NCI-H2227 treated with DMSO at 0.1 percent for 48 hours (cell line): ENCODE data around the gene TMEM35B.
"Not testable (repeated sequence)": the region's sequence is repeated elsewhere in the genome, so short reads cannot be mapped to it uniquely, and the experiment has no call there.

ENCODE experiments used
- DNase-seq: peaks from one replicate; lab custom pipeline; 2025; lab: John Stamatoyannopoulos, UW

TMEM35B gene

GRCh38 chr1:34984793-34985608 lies at the start of gene TMEM35B:
Gene TMEM35B, minus strand, starts transcription at chr1:34985347. Its CDS starts 42 bp downstream, at chr1:34985305.
- peak; percentile 51 for DNase-seq

- no peak for DNase-seq
These were observed 48.2 kb upstream of the TMEM35B start for GRCh38 chr1:35033346-35033745.

GRCh38 chr1:35032384-35032739 lies 47.2 kb upstream of the TMEM35B start:
- no peak for DNase-seq

- DNase-seq, result peak; percentile 51
These were observed 45.8 kb upstream of the TMEM35B start for GRCh38 chr1:35030756-35031446.

GRCh38 chr1:35030338-35030737 lies 45.2 kb upstream of the TMEM35B start:
- no peak for DNase-seq

GRCh38 chr1:35029761-35030160 lies 44.6 kb upstream of the TMEM35B start:
- DNase-seq, result no peak

- no peak for DNase-seq
These were observed 31.3 kb upstream of the TMEM35B start for GRCh38 chr1:35016406-35016805.

- DNase-seq, result no peak
These were observed 29.3 kb upstream of the TMEM35B start for GRCh38 chr1:35014486-35014885.

- no peak for DNase-seq
These were observed 20.6 kb upstream of the TMEM35B start for GRCh38 chr1:35005711-35006110.

GRCh38 chr1:35001743-35002142 lies 16.6 kb upstream of the TMEM35B start:
- DNase-seq, result no peak

- no peak for DNase-seq
These were observed 9.7 kb upstream of the TMEM35B start for GRCh38 chr1:34994878-34995277.

- DNase-seq, result no peak
These were observed 3.4 kb upstream of the TMEM35B start for GRCh38 chr1:34988581-34988980.

GRCh38 chr1:34988147-34988546 lies 3.0 kb upstream of the TMEM35B start:
- DNase-seq, result no peak

- no peak for DNase-seq
These were observed 1.9 kb upstream of the TMEM35B start for GRCh38 chr1:34987018-34987417.

- not testable (repeated sequence) for DNase-seq
These were observed 410 bp upstream of the TMEM35B start for GRCh38 chr1:34985609-34985904.

GRCh38 chr1:34984435-34984792 lies 733 bp downstream of the TMEM35B start:
- DNase-seq, result peak; percentile 18

GRCh38 chr1:34983700-34984355 lies 1.3 kb downstream of the TMEM35B start:
- no peak for DNase-seq

GRCh38 chr1:34982820-34983376 lies 2.2 kb downstream of the TMEM35B start:
- DNase-seq, result no peak

- DNase-seq, result no peak
These were observed 4.4 kb downstream of the TMEM35B start for GRCh38 chr1:34980715-34981114.

- DNase-seq, result no peak
These were observed 6.2 kb downstream of the TMEM35B start for GRCh38 chr1:34978921-34979320.

- no peak for DNase-seq
These were observed 7.3 kb downstream of the TMEM35B start for GRCh38 chr1:34977858-34978257.

GRCh38 chr1:34977210-34977471 lies 8.0 kb downstream of the TMEM35B start:
- no peak for DNase-seq
